Measurements from ENCODE around the gene BMPER.

The BMPER gene

GRCh38 chr7:33921216-33921938 lies 16.0 kb downstream of the BMPER start:
- DNase-seq (ENCODE audit: low read depth) = no peak
- H3K4me3 ChIP-seq (ENCODE audit: low read length) = no peak overlapping the region
- TF ChIP-seq CTCF (conservative IDR thresholded peaks at IDR 0.05; ENCODE audit: low read depth, low read length) = no peak

DNA sequence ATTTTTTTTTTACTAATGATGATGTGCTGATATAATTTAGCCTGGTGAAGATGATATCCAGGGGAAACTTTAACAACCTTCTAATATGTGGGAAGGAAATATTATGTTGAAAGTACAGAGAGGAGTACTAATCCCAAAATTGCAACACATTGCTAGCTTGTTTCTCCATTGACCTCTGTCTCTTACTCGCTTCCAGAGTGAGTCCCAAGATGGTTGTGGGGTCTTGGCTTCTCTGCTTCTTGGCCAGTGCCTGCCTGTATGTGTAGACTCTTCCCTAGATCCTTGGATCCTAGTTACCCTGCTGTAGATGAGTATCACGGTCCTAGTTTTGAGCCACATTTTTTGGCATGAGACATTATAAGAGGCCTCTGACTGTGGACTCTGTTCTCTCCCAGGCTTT lies 17.5 kb downstream of the BMPER start:
- no peak for TF ChIP-seq CTCF (conservative IDR thresholded peaks at IDR 0.05; ENCODE audit: low read depth, low read length)

DNA sequence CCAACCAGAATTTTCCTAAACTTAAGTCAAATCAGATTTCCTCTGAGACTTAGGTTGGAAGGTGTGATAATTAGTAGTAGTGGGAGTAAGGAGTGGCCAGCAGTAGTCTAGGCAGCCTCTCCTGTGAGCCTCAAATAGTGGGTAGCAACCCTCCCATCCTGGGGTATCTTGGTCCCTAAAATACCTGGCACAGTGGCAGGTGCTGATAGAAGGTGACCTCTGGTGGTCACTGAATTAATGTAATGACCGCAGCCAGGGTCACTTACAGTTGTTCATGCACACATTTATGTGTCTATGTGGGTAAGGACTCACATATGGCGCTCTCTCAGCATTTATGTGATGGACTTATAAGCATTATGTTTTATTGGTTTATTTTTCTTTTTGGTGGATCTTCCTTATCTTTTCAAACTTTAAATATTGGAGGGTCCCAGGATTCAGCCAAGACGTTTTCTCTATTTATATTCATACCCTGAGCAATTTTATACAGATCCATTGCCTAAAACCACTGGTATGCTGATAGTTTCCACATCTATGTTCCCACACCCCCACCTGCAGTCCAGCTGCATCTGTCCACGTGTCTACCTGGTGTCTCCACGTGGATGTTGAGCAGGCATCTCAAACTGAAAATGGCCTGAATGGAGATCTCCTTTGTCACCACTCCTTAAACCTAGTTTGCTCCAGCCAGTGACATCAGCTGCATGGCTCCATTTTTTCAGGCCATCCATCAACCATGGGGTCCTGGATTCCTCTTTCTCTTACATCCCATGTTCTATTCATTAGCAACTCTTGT lies 18.3 kb downstream of the BMPER start:
- DNase-seq (ENCODE audit: low read depth) = no peak
- no peak for TF ChIP-seq CTCF (conservative IDR thresholded peaks at IDR 0.05; ENCODE audit: low read depth, low read length)
- no peak overlapping the region for H3K4me3 ChIP-seq (ENCODE audit: low read length)

More for the DNA sequence above, 17.5 kb downstream of the BMPER start:
- no peak overlapping the region for H3K4me3 ChIP-seq (ENCODE audit: low read length)
- DNase-seq (ENCODE audit: low read depth) = no peak

DNA sequence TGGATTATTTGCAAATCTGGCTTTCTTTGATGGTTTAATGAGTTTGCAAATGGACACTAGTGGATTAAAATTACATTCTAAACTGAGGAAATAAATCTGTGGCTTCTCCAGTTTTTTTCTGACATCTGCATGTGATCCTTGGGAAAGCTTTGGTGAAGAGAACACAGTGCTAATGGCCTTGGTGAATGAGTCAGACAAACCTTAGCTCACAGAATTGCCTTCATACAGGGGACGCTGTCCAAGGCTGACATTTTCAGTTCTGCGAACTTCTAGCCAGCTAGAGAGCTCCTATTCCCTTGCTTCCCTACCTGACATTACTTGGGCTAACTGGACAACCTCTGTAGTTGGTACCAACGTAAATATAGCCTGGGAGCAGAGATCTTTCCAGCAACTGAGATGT lies 21.2 kb downstream of the BMPER start:
- no peak for TF ChIP-seq CTCF (conservative IDR thresholded peaks at IDR 0.05; ENCODE audit: low read depth, low read length)
- DNase-seq (ENCODE audit: low read depth) = no peak

DNA sequence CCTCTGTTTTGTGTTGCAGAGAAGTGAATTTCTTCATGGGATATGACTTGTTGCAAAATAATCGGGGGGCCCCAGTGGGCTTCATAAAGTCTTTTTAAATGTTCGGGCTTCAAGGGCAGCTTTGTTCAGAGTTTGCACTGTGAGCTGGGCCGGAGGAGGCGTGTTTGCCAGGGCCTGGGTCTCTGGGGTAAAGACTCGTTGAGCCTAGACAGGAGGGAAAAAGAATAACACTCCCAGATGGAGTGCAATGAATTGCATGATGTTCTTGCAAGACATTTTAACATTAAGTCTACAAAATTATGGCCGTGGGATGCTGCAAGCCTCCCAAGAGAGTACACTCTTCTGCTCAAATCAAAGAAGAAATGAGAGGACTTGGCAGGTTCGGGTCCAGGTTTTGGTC lies 23.6 kb downstream of the BMPER start:
- no peak for DNase-seq (ENCODE audit: low read depth)
- no peak overlapping the region for H3K4me3 ChIP-seq (ENCODE audit: low read length)
- TF ChIP-seq CTCF (conservative IDR thresholded peaks at IDR 0.05; ENCODE audit: low read depth, low read length) = no peak

More for the DNA sequence above, 21.2 kb downstream of the BMPER start:
- H3K4me3 ChIP-seq (ENCODE audit: low read length) = no peak overlapping the region

DNA sequence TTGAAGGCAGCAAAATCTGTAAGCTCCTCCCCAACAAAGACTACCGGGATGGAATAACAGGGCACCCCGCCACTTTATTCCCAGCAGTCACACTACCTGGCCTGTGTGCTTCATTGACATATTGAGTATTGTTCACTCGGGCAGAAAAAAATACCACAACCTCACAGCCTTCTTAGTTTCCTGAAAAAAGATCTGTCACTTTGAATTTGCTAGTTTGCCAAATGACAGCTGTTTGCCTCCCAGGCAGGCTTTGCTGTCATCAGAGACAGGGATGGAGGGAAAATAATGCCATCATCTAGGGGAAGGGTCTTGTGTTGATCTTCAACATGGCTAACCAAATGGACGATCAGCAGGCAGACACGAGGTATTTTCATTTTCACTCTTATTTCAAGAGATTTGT lies 26.9 kb downstream of the BMPER start:
- DNase-seq (ENCODE audit: low read depth) = no peak
- TF ChIP-seq CTCF (conservative IDR thresholded peaks at IDR 0.05; ENCODE audit: low read depth, low read length) = no peak
- no peak overlapping the region for H3K4me3 ChIP-seq (ENCODE audit: low read length)

Data from retinal pigment epithelial cell (primary cell).